ENCODE results near the gene WDPCP.

DNA sequence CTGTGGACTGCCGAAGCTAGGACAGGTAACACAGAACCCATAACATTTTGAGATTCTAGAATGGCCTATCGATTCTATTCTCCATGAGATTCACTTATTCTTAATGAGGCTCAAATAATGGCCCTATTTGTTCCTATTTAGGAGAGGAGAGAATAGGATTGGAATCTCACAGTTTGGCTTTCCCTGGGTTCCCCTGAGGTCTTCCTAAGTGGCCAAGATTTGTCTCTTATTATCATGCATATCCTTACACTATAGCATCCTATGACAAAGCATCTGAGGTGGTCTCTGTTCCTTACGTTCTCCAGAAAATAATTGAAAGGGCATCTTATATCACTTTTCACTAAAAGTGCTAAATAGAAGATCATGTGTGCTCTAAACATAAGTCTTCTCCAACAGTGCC lies 9.5 kb downstream of the WDPCP start:
- no peak for TF ChIP-seq CTCF (IDR thresholded peaks at IDR 0.05)
- no peak for TF ChIP-seq POLR2A (IDR thresholded peaks at IDR 0.05)

Measured in ovary (tissue), 3 donors.